Peyer's patch (tissue), 4 donors: ENCODE data around the gene TUBB8.

ENCODE experiments used
- CTCF ChIP-seq, 6 experiments: fragments of 450-650 bp in 4 of 6; fragments of 200-600 bp in 2 of 6; sonication (generic) in 1 of 6; IDR thresholded peaks; one replicate each; pipeline ENCODE4 v1.5.1; 2017 to 2019; ENCODE audit warnings: antibody characterized with exemption in 6 of 6, mild to moderate bottlenecking in 3 of 6, moderate library complexity in 1 of 6
- POLR2A ChIP-seq, 2 donors: fragments of 450-650 bp; IDR thresholded peaks; one replicate each; pipeline ENCODE4 v1.5.1; 2017; ENCODE audit warnings: antibody characterized with exemption in 2 of 2, mild to moderate bottlenecking in 2 of 2, moderate library complexity in 2 of 2

GRCh38 chr10:79532-80215 lies 30.6 kb upstream of the TUBB8 start:
- no peak for TF ChIP-seq POLR2A (IDR thresholded peaks at IDR 0.05)
- TF ChIP-seq CTCF (IDR thresholded peaks at IDR 0.05): no peak
